Activated CD8-positive, alpha-beta memory T cell treated with anti-CD3 and anti-CD28 coated beads for 24 hours (primary cell): ENCODE measurements around the gene CDKN2AIPNL.
A peak's percentile ranks its signal among the peaks of the same experiment; 100 is the strongest.
"Not testable (repeated sequence)": the region's sequence is repeated elsewhere in the genome, so short reads cannot be mapped to it uniquely, and the experiment has no call there.

Experiments
- DNase-seq: peaks from one replicate; pipeline ENCODE4 v3.0.0-alpha.2; 2020

The CDKN2AIPNL gene

GRCh38 chr5:134397196-134397595, 14.5 kb downstream of the CDKN2AIPNL start:
- no peak for DNase-seq

GRCh38 chr5:134396274-134396673, 15.4 kb downstream of the CDKN2AIPNL start:
- no peak for DNase-seq

- no peak for DNase-seq
Measured at GRCh38 chr5:134394932-134395331, 16.7 kb downstream of the CDKN2AIPNL start.

- DNase-seq = no peak
Measured at GRCh38 chr5:134392301-134392700, 19.4 kb downstream of the CDKN2AIPNL start.

DNA sequence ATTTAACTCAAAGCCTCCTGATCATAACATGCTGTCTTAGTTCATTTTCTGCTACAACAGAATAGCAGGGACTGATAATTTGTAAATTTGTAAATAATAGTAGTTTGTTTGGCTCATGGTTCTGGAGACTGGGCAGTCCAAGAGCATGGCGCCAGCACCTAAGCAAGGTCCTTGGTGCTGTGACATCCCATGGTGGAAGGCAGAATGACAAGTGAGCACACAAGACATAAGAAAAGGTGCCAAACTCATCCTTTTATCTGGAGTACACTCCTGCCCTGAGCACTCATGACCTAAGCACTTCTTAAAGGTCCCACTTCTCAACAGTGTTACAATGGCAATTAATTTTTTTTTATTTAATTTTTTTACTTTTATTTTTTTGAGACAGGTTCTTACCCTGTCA, 24.2 kb downstream of the CDKN2AIPNL start:
- no peak for DNase-seq

DNA sequence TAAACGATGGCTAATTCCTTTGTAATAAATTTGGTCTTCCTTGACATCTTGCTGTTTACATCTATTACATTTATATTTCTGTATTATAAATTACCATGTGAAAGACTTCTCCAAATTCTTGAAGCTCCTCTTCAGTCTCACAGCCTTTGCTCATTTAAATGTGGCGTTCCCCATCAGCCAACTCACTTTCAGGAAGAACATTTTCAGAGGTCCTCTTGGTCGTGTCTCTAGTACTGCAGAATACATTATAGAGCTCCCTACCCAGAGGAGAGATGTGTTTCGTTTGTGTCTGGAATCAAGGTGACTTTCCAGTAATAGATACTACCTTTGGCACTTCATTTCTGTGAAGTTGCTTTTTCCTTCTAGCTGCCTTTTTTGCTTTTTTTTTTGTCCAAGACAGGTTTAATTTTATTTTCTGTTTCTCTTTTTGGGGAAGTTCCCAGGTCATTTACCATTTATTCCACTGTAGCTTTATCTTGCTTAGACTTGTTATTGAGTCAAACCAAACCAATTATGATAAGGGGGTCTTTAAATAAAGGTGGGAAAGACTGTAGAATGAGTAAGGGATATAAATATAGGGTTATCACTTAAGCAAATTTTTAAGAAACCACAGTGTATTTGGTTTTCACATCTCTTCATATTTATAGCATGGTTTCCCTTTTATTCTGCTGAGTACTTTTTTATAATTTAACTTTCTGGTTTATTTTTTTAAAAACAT, 27.5 kb downstream of the CDKN2AIPNL start:
- DNase-seq = no peak

DNA sequence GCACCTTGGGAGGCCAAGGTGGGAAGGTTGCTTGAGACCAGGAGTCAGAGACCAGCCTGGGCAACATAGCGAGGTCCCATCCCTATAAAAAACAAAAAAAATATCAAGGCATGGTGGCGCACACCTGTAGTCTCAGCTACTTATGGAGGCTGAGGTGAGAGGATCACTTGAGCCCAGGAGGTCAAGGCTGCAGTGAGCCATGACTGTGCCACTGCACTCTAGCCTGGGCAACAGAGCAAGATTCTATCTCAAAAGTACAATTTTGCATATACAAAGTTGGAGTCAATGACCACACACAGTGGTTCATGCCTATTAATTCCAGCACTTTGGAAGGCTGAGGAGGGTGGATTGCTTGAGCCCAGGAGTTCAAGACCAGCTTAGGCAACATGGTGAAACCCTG, 29.5 kb downstream of the CDKN2AIPNL start:
- DNase-seq = not testable (repeated sequence)

- no peak for DNase-seq
Measured at GRCh38 chr5:134380346-134380745, 31.3 kb downstream of the CDKN2AIPNL start.

- DNase-seq = no peak
Measured at GRCh38 chr5:134374232-134374631, 37.4 kb downstream of the CDKN2AIPNL start.

DNA sequence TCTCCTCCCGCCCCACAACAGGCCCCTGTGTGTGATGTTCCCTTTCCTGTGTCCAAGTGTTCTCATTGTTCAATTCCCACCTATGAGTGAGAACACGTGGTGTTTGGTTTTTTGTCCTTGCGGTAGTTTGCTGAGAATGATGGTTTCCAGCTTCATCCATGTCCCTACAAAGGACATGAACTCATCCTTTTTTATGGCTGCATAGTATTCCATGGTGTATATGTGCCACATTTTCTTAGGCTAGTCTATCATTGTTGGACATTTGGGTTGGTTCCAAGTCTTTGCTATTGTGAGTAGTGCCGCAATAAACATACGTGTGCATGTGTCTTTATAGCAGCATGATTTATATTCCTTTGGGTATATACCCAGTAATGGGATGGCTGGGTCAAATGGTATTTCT, 38.0 kb downstream of the CDKN2AIPNL start:
- DNase-seq = not testable (repeated sequence)

DNA sequence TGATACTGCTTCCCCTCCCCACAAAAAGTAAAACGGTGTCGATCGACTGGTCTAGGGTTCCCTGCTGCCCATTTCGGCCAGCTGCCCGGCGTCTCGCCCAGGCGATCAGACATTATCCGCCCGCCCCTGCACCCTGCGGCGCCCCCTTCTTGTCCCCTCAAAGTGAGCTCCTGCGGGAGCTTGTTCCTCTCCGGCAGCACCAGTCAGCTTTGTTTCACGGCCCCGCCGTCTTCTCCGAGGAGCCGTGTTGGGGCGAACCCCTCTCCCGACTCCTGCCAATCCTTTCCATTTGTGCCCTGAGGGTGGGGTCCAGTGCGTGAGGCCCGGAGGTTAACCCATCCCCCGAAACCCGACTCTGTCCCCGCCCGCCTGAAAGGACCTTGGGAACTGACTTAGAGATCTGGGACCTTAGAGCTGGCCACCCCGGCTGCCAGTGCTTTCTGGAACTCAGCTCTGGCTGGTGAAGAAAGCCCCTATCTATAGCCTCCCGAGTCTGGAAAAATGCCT, 39.8 kb downstream of the CDKN2AIPNL start:
- DNase-seq = peak; percentile 77

GRCh38 chr5:134370871-134371833, 40.5 kb downstream of the CDKN2AIPNL start, which contains the start of gene UBE2B:
UBE2B (plus strand) TSS chr5:134371569; CDS start chr5:134371596, 27 bp downstream.
- peak; percentile 99 for DNase-seq

DNA sequence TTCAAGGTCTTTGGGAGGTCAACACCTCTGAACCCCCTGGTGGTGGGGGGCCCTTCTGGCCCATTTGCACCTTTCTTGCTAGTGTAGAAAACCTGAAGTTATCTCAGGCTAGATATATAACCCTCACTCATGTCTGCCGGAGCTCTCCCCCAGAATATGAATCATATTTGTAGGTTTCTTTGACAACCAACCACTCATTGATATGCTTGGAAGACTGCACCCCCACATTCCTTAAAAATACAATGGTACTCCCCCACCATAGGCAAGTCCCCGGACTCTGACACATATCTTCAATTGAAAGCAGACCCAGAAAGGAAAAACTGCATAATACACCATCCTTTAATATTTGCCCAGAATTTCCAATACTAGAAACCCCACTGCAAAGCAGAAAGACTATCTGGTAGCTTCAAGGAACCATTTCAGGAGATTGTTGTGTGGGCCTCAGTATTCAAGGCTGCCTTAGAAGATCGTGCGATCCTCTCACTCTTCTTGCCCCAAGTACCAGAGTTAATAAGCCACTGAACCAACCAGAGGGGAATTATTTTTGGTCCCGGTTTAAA, 41.3 kb downstream of the CDKN2AIPNL start:
- DNase-seq = no peak

- no peak for DNase-seq
Measured at GRCh38 chr5:134365604-134366003, 46.1 kb downstream of the CDKN2AIPNL start.

DNA sequence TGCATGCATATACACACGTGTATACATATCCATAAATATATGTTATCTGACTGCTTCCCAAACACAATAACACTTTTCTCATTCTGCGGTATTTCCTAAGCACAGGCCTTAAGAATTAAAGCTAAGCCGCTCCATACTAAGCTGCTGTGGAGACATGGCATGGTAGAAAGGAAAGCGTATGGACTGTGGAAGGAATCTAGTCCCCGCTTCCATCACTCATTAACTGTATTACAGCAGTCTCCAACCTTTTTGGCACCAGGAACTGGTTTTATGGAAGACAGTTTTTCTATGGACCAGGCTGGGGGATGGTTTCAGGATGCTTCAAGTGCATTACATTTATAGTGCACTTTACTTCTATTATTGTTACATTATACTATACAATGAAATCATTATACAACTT, 56.0 kb downstream of the CDKN2AIPNL start:
- no peak for DNase-seq
